Measurements from ENCODE around the gene MAP1B.
"Not testable (repeated sequence)": the region's sequence is repeated elsewhere in the genome, so short reads cannot be mapped to it uniquely, and the experiment has no call there.

MAP1B gene

GRCh38 chr5:72166070-72166979 lies 59.0 kb downstream of the MAP1B start:
- no peak for DNase-seq

DNA sequence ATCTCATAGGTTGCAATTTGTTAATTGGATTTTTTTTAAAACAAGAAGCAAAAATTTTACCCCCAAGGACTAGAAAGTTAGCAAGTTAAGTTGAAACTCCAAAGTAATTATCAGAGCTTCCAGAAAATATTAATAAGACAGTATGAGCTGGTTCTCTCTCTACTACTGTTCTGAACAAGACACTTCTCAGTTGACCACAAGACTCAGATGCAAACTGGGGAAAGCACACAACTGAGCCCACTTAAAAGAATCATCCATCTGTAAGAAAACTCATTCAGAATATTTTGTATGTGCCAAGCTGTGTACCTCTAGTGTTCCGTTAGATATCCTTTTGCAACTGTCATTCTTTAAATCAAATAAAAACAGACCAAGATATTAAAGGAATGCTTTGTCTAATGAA lies 60.0 kb downstream of the MAP1B start:
- DNase-seq = no peak

- DNase-seq = no peak
Observed at GRCh38 chr5:72167804-72168203, 60.5 kb downstream of the MAP1B start.

- DNase-seq = no peak
Observed at GRCh38 chr5:72170101-72170500, 62.8 kb downstream of the MAP1B start.

GRCh38 chr5:72171181-72171580 lies 63.9 kb downstream of the MAP1B start:
- DNase-seq = not testable (repeated sequence)

GRCh38 chr5:72171667-72172066 lies 64.4 kb downstream of the MAP1B start:
- DNase-seq = no peak

DNA sequence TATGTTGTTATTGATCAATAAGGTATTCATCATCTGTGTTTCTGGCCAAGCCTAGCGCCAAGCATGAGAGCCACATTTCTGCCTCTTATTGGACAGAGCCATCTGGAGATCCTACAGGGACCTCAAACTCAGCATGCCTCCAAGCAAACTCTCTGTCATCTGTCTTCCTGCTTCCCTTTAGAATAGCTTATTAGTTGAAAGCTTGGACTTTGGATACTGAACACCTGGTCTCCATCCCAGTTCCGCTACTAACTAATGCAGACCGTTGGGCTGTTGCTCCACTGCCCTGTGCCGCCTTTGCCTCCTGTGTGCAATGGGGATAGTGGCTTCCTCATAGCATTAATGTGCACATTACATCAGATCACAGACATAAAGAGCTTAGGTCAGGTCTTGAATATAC lies 65.5 kb downstream of the MAP1B start:
- DNase-seq = no peak

GRCh38 chr5:72177538-72177937 lies 70.3 kb downstream of the MAP1B start:
- DNase-seq = no peak

- DNase-seq = no peak
Observed at GRCh38 chr5:72179028-72179815, 71.9 kb downstream of the MAP1B start.

DNA sequence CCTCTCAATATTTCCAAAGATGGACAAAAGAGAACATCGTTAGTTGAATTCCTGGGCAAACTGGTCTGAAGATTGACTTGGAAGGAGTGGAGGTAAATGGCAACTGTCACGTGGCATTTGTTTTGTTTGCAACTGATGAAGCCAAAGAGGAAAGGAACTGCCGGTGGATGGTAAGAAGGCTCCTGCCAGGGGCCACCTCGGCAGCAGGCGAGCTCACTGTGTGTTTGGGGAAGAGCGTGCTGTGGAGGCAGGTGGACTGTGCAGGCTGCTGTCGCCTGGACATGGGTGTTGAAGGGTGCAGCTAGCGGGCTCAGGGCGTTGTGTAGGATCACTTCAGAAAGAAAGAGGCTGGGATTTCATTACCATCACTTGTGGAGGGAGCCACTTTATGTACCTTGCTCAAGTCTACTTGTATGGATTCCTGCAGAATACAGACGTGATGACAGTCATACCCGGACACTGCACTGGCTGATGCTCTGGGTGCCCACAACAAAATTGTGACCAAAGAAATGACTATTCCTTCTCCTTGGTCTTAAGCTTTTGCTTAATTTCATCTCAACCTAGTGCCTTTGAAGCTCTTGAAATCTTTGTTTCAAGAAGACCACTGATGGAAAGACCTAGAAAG lies 72.7 kb downstream of the MAP1B start:
- DNase-seq = no peak

DNA sequence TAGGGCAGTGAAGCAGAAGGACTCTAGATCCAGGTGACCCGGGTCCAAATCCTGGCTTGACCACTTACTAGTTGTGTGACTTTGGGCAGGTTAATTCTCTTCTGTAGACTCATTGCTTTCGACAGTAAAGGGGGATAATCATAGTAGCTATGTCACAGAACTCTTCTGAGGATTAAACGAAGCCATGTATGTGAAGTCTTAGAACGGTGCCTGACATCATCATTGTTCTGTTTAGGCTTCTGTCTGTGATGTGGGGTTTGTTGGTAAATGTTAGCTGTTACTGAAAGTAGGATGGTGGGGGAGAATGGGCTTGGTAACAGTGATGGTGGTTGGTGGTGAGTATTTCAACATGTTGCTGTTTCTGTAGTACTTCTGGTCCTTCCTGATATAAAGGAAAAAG lies 73.7 kb downstream of the MAP1B start:
- DNase-seq = no peak

DNA sequence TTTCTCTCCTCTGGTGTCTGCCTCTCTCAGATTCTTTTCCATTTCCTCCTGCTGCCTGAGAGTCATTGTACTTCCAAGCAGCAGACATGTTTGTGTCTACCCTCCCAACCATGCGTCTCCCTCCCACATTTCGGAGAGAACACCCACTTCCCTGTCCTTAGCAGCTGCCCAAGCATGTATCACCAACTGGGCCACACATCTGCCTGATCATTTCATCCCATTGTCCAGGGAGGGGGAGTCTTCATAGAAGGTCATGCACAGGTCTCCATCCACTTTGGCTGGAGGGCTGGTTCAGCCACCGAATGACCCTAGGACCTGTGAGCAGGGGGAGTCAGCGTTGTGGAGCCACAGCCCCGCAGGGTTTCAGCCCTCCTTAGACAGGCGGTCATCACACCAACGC lies 75.4 kb downstream of the MAP1B start:
- no peak for DNase-seq

DNA sequence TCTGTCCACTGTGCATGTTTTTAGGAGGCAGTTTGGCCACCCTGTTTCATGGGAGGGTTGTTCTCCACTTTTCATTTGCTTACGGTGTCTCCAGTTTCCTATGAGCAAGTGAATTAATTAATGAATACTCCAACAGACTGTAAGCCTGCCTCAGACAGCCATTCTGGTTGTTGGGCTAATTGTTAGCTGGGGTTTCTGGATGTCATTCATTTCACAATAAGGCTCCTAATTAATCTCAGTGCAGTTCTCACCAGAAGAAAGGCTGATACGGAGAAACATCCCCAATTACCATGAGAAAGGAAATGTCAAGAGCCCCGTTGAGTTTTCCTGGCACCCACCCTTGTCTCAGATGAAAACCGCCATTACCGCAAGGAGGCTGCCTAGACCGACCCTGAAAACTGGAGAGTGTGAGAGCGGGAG lies 75.8 kb downstream of the MAP1B start:
- DNase-seq = no peak

DNA sequence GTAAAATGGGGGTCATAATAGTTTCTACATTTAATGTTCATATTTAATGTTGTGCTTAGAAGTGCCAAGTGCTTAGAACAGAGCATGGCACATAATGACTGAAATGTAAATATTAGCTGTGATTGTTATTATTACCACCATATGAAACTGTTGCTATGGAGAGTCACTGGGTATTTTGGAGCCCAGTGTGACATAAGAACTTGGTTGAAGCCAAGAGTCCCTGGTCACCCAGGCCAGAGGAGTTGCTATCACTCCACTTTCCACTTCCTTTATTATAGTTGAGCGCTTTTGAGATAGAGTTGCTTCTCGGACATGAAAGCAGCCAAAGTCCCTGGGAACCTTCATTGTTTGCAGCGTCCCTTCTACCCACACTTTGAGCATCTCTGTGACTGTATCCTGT lies 77.1 kb downstream of the MAP1B start:
- DNase-seq = no peak

GRCh38 chr5:72185496-72186329 lies 78.4 kb downstream of the MAP1B start:
- no peak for DNase-seq

- DNase-seq = no peak
Observed at GRCh38 chr5:72187388-72188075, 80.3 kb downstream of the MAP1B start.

GRCh38 chr5:72188166-72188565 lies 80.9 kb downstream of the MAP1B start:
- DNase-seq = no peak

GRCh38 chr5:72189146-72189545 lies 81.9 kb downstream of the MAP1B start:
- no peak for DNase-seq

- no peak for DNase-seq
Observed at GRCh38 chr5:72191404-72191803, 84.1 kb downstream of the MAP1B start.

DNA sequence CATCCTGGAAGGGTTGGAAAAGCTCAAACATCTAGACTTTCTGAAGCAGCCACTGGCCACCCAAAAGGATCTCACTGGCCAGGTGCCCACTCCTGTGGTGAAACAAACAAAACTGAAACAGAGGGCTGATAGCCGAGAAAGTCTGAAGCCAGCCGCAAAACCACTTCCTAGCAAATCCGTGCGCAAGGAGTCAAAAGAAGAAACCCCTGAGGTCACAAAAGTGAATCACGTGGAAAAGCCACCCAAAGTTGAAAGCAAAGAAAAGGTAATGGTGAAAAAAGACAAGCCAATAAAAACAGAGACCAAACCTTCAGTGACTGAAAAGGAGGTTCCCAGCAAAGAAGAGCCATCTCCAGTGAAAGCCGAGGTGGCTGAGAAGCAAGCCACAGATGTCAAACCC lies 87.6 kb downstream of the MAP1B start:
- DNase-seq = no peak

- DNase-seq = no peak
Observed at GRCh38 chr5:72195581-72195980, 88.3 kb downstream of the MAP1B start.

- DNase-seq = no peak
Observed at GRCh38 chr5:72197393-72197792, 90.1 kb downstream of the MAP1B start.

Measured in SIG-M5 (cell line).